Measurements from ENCODE around the gene FAM210B.

DNA sequence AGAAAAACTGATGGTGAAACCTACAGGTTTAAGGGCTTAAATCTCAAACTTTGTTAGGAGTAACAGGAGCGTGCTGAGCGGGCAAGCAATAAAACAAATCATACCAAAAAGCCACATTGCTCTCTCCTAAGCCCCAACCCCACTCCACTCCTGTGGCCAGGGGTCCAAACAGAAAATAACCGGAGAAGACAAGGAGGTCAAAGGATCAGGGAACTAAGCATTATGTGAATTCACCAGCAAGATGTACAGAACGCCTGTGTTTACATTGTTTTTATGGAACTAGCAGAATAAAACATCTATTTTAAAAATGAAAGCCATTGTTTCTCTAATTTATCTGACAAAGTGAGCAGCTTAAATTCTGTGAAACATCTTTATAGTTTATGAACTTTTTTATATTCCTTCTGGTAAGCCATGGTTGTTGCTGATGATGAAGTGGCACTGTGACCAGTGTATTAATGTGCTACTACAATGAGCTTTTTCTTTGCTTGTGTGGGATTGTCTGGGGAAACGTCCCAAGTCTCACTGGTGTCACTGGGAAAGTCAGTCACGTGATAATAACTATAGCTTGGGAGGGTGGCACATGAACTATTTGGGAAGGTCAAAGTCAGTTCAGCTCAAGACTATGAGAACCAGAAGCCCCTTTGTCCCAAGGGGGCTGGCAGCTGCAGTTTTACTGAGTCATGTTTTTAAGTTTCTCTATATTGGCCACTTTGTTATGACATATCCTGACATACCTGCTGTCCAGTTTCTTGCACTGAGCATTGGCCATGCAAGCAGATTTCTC, 9.8 kb downstream of the FAM210B start:
- TF ChIP-seq, protein P1, sequence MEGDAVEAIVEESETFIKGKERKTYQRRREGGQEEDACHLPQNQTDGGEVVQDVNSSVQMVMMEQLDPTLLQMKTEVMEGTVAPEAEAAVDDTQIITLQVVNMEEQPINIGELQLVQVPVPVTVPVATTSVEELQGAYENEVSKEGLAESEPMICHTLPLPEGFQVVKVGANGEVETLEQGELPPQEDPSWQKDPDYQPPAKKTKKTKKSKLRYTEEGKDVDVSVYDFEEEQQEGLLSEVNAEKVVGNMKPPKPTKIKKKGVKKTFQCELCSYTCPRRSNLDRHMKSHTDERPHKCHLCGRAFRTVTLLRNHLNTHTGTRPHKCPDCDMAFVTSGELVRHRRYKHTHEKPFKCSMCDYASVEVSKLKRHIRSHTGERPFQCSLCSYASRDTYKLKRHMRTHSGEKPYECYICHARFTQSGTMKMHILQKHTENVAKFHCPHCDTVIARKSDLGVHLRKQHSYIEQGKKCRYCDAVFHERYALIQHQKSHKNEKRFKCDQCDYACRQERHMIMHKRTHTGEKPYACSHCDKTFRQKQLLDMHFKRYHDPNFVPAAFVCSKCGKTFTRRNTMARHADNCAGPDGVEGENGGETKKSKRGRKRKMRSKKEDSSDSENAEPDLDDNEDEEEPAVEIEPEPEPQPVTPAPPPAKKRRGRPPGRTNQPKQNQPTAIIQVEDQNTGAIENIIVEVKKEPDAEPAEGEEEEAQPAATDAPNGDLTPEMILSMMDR (IDR thresholded peaks at IDR 0.05; ENCODE audit: low read length), result no peak
- TF ChIP-seq EZH2phosphoT487 (IDR thresholded peaks at IDR 0.05; ENCODE audit: low read length) (no peak), EZH2 (optimal IDR thresholded peaks at IDR 0.05; ENCODE audit: low read depth, low read length) (no peak)
